ENCODE measurements around the gene CRACDL.

Gene CRACDL

DNA sequence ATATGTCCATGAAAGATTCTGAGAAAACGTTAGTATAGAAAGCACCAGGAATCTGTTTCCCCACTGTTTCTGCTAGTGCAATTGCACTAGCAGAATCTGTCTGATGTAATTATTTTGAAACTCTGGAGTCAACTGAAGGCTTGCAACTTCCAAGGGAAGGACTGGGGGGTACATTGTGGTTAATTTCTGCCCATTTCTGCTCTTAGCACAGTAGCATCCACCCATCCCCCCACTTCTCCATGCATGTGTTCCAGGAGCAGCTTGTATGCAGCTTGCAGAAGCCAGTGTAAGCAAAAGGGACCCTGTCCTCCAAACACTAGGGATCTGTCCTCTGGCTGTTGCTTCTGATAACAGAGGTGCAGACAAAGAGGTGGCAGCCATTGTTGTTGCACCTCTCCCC lies 74.4 kb downstream of the CRACDL start:
- Histone ChIP-seq H3K27ac (replicated peaks) (peak overlapping the region; percentile 28; the same call in 1 of the 2 replicates), H3K27me3 (ENCODE audit: insufficient read depth, poor library complexity, severe bottlenecking) (no peaks in the 10 kb centered on the region), H3K4me3 (replicated peaks; ENCODE audit: insufficient read depth, low read length) (no peak overlapping the region)
- peak; percentile 67 to 79 for DNase-seq (ENCODE audit: low read depth in 1 of 2, low spot score in 1 of 2)
- TF ChIP-seq GABPA (IDR thresholded peaks at IDR 0.05; ENCODE audit: low read depth): no peak
- TF ChIP-seq, protein P1, sequence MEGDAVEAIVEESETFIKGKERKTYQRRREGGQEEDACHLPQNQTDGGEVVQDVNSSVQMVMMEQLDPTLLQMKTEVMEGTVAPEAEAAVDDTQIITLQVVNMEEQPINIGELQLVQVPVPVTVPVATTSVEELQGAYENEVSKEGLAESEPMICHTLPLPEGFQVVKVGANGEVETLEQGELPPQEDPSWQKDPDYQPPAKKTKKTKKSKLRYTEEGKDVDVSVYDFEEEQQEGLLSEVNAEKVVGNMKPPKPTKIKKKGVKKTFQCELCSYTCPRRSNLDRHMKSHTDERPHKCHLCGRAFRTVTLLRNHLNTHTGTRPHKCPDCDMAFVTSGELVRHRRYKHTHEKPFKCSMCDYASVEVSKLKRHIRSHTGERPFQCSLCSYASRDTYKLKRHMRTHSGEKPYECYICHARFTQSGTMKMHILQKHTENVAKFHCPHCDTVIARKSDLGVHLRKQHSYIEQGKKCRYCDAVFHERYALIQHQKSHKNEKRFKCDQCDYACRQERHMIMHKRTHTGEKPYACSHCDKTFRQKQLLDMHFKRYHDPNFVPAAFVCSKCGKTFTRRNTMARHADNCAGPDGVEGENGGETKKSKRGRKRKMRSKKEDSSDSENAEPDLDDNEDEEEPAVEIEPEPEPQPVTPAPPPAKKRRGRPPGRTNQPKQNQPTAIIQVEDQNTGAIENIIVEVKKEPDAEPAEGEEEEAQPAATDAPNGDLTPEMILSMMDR (IDR thresholded peaks at IDR 0.05; ENCODE audit: insufficient read depth, low read length): no peak
- TF ChIP-seq, protein P2, sequence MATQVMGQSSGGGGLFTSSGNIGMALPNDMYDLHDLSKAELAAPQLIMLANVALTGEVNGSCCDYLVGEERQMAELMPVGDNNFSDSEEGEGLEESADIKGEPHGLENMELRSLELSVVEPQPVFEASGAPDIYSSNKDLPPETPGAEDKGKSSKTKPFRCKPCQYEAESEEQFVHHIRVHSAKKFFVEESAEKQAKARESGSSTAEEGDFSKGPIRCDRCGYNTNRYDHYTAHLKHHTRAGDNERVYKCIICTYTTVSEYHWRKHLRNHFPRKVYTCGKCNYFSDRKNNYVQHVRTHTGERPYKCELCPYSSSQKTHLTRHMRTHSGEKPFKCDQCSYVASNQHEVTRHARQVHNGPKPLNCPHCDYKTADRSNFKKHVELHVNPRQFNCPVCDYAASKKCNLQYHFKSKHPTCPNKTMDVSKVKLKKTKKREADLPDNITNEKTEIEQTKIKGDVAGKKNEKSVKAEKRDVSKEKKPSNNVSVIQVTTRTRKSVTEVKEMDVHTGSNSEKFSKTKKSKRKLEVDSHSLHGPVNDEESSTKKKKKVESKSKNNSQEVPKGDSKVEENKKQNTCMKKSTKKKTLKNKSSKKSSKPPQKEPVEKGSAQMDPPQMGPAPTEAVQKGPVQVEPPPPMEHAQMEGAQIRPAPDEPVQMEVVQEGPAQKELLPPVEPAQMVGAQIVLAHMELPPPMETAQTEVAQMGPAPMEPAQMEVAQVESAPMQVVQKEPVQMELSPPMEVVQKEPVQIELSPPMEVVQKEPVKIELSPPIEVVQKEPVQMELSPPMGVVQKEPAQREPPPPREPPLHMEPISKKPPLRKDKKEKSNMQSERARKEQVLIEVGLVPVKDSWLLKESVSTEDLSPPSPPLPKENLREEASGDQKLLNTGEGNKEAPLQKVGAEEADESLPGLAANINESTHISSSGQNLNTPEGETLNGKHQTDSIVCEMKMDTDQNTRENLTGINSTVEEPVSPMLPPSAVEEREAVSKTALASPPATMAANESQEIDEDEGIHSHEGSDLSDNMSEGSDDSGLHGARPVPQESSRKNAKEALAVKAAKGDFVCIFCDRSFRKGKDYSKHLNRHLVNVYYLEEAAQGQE (IDR thresholded peaks at IDR 0.05; ENCODE audit: insufficient replicate concordance, low read depth): no peak
- no peak for TF ChIP-seq SPI1 (IDR thresholded peaks at IDR 0.05; ENCODE audit: borderline replicate concordance, low read depth)
- no peak for TF ChIP-seq POLR2AphosphoS5 (IDR thresholded peaks at IDR 0.05; ENCODE audit: low read depth)

- no peak for DNase-seq (ENCODE audit: low read depth in 1 of 2, low spot score in 1 of 2)
- Histone ChIP-seq H3K27me3 (ENCODE audit: insufficient read depth, poor library complexity, severe bottlenecking) (no peaks in the 10 kb centered on the region), H3K27ac (replicated peaks) (no peak overlapping the region), H3K4me3 (replicated peaks; ENCODE audit: insufficient read depth, low read length) (no peak overlapping the region)
- no peak for TF ChIP-seq POLR2AphosphoS5 (IDR thresholded peaks at IDR 0.05; ENCODE audit: low read depth)
- TF ChIP-seq, protein P1 (IDR thresholded peaks at IDR 0.05; ENCODE audit: insufficient read depth, low read length): no peak
- no peak for TF ChIP-seq SPI1 (IDR thresholded peaks at IDR 0.05; ENCODE audit: borderline replicate concordance, low read depth)
- TF ChIP-seq, protein P2 (IDR thresholded peaks at IDR 0.05; ENCODE audit: insufficient replicate concordance, low read depth): no peak
- TF ChIP-seq GABPA (IDR thresholded peaks at IDR 0.05; ENCODE audit: low read depth): no peak
These were observed 76.7 kb downstream of the CRACDL start for GRCh38 chr2:98859323-98859722.

- H3K27ac ChIP-seq (replicated peaks): no peak overlapping the region; the same call in 1 of the 2 replicates
These were observed 79.0 kb downstream of the CRACDL start for GRCh38 chr2:98857001-98857400.

More at GRCh38 chr2:98857001-98857400, 79.0 kb downstream of the CRACDL start:
- TF ChIP-seq, protein P1 (IDR thresholded peaks at IDR 0.05; ENCODE audit: insufficient read depth, low read length): no peak
- no peak for TF ChIP-seq POLR2AphosphoS5 (IDR thresholded peaks at IDR 0.05; ENCODE audit: low read depth)
- Histone ChIP-seq H3K4me3 (replicated peaks; ENCODE audit: insufficient read depth, low read length) (no peak overlapping the region), H3K27me3 (ENCODE audit: insufficient read depth, poor library complexity, severe bottlenecking) (no peaks in the 10 kb centered on the region)
- DNase-seq (ENCODE audit: low read depth in 1 of 2, low spot score in 1 of 2): no peak
